Measurements from ENCODE around the gene ZFHX3.

ZFHX3 gene

GRCh38 chr16:72972878-72973571, 74.9 kb downstream of the ZFHX3 start:
- DNase-seq, result no peak

- no peak for DNase-seq
Measured at GRCh38 chr16:72971370-72971769, 76.6 kb downstream of the ZFHX3 start.

DNA sequence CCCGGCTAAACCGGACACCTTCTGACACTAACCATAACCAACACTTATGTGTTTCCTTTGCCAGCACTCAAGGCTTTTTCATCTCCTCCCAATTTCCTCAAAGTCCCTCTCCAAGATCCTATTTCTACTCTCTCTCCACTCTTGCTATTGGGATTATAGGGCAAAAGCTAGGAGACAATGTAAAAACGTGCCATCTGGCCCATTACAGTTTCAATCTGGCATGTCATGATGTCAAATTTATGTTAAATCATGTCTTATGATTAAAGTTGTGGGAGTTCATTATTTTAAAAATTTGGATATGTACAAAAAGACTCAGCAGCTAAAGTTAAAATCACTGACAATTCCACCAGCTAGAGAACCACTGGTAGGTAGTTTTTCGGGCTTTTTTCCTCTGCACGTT, 77.3 kb downstream of the ZFHX3 start:
- no peak for DNase-seq

- DNase-seq, result no peak
Measured at GRCh38 chr16:72969812-72970211, 78.1 kb downstream of the ZFHX3 start.

GRCh38 chr16:72969146-72969545, 78.8 kb downstream of the ZFHX3 start:
- no peak for DNase-seq

DNA sequence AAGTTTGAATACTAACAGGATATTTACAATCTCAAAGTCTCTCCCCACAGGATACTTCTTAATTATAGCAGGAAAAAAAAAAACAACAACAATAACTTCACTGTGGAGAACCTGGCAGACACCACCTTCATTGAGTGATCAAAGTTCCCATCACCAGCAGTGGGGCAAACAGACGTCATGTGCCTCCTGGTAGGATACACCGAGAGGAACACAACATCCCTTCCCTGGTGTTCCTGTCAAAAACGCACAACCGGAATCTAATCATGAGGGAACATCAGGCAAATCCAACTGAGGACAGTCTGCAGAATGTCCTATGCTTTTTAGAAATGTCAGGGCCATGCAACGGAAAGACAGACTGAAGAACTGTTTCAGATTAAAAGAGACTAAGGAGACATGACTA, 80.0 kb downstream of the ZFHX3 start:
- DNase-seq, result no peak

- DNase-seq, result no peak
Measured at GRCh38 chr16:72963533-72964315, 84.2 kb downstream of the ZFHX3 start.

GRCh38 chr16:72962347-72962746, 85.6 kb downstream of the ZFHX3 start:
- no peak for DNase-seq

DNA sequence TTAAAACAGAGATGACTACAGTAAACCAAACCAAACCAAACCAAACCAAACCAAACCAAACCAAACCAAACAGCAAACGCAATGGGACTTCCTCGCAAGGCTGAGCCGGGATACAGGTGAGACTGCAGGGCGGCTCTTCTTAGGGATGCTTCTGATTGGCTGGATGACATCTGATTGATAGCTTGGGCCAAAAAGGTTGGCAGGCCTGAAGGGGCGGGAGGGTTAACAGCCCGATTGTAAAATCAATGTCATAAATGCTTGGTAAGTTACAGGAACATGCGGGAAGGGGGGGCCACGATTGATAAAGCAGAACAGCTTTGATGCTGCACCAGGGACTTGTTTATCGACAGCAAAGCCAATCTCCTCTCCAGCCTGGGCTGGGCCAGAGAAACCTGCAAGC, 86.1 kb downstream of the ZFHX3 start:
- no peak for DNase-seq

GRCh38 chr16:72961115-72961832, 86.7 kb downstream of the ZFHX3 start:
- no peak for DNase-seq

DNA sequence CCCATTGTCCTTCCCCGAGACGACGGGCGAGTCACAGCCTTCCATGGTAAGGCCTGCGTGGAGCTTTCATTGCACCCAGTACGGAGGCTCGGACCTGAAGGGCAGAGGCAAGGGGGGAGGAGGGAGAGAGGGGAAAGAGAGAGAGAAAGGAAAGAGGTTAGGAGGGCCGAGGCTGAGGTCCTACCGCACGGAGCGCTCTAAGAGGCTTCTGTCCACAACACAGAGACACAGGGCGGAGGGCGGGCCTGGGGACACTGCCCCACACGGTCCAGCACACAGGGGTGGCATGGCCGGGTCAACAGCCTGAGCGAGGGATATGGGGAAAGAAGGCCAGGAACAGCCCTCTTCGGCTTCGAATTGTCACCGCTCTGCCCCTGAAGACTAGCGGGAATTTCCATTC, 87.8 kb downstream of the ZFHX3 start:
- no peak for DNase-seq

DNA sequence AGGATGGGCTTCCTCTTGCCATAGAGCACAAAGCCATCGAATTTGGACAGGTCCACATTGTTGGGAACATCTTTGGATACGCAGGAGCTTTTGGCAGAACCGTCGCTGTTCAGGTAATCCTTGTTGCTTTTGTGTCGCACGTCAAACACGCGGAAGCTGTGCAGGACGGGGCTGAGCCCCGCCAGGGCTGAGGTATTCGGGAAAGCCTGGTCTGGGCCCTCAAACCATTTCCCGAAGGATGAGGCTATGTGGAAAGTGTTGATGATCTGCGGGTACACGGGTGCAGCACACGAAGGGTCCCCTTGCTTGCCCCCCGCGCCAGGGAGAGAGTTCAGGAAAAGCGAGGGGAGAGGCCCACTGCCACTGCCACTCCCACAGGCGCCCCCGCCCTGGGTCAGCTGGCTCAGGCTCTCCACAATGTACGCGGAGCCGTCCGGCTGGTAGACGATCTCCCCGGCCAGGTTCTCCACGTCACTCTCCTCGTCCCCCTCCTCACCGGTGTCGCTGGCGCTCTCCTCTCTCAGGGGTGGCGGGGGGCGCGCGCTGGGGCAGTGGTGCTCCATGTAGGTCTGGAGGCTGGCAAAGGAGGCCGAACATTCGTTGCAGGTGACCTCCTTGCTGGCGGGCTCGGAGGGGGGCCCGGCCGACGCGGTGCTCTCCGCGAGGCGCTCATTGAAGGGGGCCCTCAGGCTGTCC, 88.5 kb downstream of the ZFHX3 start:
- DNase-seq, result no peak

GRCh38 chr16:72958522-72959076, 89.3 kb downstream of the ZFHX3 start:
- DNase-seq, result no peak

GRCh38 chr16:72957303-72958277, 90.3 kb downstream of the ZFHX3 start:
- DNase-seq, result no peak

GRCh38 chr16:72956124-72957064, 91.5 kb downstream of the ZFHX3 start:
- no peak for DNase-seq

DNA sequence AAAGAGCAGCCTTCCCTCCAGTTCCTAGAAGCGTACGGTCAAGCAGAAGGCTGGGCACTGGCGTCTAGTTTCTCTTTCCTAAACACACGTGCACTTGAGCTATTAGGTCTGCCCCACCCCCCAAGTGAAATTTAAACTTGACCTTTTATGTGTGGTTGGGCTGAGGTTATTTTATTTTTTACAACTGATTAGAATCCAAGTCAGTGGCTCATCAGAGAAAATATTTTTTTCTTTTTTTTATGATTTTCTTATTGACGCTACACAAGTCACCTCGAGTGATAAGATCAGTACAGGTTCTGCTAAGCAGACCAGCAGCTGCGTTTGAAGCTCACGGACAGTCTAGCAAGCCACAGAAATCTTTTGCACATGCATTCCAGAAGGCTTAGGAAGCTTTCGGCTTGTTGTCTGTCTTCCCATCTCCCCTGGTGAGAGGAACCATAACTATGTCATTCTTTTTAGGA, 95.1 kb downstream of the ZFHX3 start:
- DNase-seq, result no peak

DNA sequence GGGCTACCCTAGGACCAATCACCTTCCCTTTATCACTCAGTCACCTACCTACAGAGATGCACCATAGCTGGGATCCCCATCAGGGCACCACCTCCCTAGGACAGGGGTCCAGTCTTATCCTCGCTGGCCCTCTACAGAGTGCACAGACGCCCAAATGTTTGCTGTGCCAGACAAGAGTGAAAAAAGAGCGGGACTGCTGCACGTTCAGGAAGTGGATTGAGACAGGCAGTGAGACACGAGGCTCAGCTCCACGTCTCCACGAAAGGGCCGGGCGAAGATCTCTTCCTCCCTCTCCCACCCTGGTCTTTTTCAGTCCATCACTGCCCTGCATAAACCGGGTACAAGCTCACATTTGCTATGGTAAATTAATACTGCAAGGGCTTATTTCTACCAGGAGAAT, 95.5 kb downstream of the ZFHX3 start:
- DNase-seq, result no peak

- no peak for DNase-seq
Measured at GRCh38 chr16:72951916-72952315, 96.0 kb downstream of the ZFHX3 start.

GRCh38 chr16:72950669-72951068, 97.3 kb downstream of the ZFHX3 start:
- no peak for DNase-seq

- no peak for DNase-seq
Measured at GRCh38 chr16:72948238-72948829, 99.6 kb downstream of the ZFHX3 start.

Measured in cerebellar nuclear complex (tissue), 1 donor.